Stimulated activated CD8-positive, alpha-beta memory T cell treated with anti-CD3 and anti-CD28 coated beads, Interleukin-12 subunit alpha, Interleukin-12 subunit beta, amount 100 ng/mL, for 4 hours (primary cell): Measurements from ENCODE around the gene PREB.

Experiments used
- DNase-seq: peaks from one replicate; pipeline ENCODE4 v3.0.0-alpha.2; 2020; ENCODE audit warnings: low read depth

PREB gene

GRCh38 chr2:27152102-27152795 is 17.8 kb upstream of the PREB start:
- no peak for DNase-seq

GRCh38 chr2:27150639-27151230 is 16.3 kb upstream of the PREB start:
- DNase-seq, result no peak

- DNase-seq, result no peak
These were observed 15.4 kb upstream of the PREB start for GRCh38 chr2:27149570-27150405.

- DNase-seq, result no peak
These were observed 14.5 kb upstream of the PREB start, which contains the start of gene TCF23 for GRCh38 chr2:27148801-27149439. TCF23 (plus strand) TSS chr2:27149004; CDS start chr2:27149134, 130 bp downstream.

GRCh38 chr2:27147935-27148334 is 13.5 kb upstream of the PREB start:
- DNase-seq, result no peak

- DNase-seq, result no peak
These were observed 11.2 kb upstream of the PREB start for GRCh38 chr2:27145682-27146081.

- no peak for DNase-seq
These were observed 8.8 kb upstream of the PREB start for GRCh38 chr2:27143285-27143684.

GRCh38 chr2:27139310-27139709 is 4.9 kb upstream of the PREB start, which contains the start of gene PRR30:
PRR30 (minus strand) TSS chr2:27139410; CDS start chr2:27138329, 1,081 bp downstream.
- DNase-seq, result no peak

GRCh38 chr2:27138111-27138510 is 3.7 kb upstream of the PREB start:
- DNase-seq, result no peak

GRCh38 chr2:27137322-27137935 is 3.0 kb upstream of the PREB start:
- DNase-seq, result no peak

GRCh38 chr2:27136751-27137150 is 2.3 kb upstream of the PREB start:
- no peak for DNase-seq

GRCh38 chr2:27135478-27135955 is 1.1 kb upstream of the PREB start:
- DNase-seq, result no peak

- no peak for DNase-seq
These were observed 493 bp upstream of the PREB start for GRCh38 chr2:27134781-27135477.

- no peak for DNase-seq
These were observed 1.1 kb downstream of the PREB start for GRCh38 chr2:27133195-27133875.

GRCh38 chr2:27131429-27131828 is 3.0 kb downstream of the PREB start:
- no peak for DNase-seq

GRCh38 chr2:27130396-27130795 is 4.0 kb downstream of the PREB start:
- no peak for DNase-seq

GRCh38 chr2:27128668-27129571 is 5.5 kb downstream of the PREB start:
- no peak for DNase-seq

GRCh38 chr2:27127883-27128667 is 6.4 kb downstream of the PREB start:
- no peak for DNase-seq

GRCh38 chr2:27126252-27126710 is 8.2 kb downstream of the PREB start:
- DNase-seq, result no peak
